ENCODE results near the gene PBX4. TPM values are rescaled to one million over a fixed set of nuclear protein-coding genes. Genes with fewer than 3 reads are reported as not detected.
"Not testable (repeated sequence)": the region's sequence is repeated elsewhere in the genome, so short reads cannot be mapped to it uniquely, and the experiment has no call there.

PBX4 gene
- total RNA-seq, 1 donor from 2014 or later, result 5.2 TPM

DNA sequence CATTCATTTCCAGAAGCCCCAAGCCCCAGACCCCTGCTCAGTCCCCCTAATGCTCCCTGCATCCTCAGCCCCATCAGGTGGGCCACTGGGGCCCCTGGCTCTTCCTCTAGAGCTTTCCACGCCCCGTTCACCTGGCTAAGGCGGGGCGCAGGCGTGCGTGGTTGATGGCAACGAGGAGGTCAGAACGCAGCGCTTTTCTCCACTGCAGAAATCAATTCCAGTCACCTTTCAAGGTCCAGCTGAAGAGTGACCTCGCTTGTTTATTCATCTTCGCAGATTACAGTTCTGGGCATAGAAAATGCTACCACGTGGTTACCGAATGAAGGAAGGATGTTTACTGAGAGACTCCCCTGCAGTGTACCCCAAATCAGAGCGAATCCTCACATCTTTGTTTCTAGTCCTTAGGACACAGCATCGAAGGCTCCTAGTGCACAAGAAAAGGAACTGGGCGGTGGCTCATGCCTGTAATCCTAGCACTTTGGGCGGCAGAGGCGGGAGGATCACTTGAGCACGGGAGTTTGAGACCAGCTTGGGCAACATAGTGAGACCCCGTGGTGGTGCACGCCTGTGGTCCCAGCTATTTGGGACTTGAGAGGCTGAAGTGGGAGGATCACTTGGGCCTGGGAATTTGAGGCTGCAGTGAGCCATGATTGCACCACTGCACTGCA, 828 bp upstream of the PBX4 start:
- Mint-ChIP-seq H3K4me1 (ENCODE audit: low read depth) (peaks cover 11% of the 10 kb centered on the region), H3K27me3 (peaks cover 10% of the 10 kb centered on the region), H3K9me3 (ENCODE audit: low read depth) (no peaks in the 10 kb centered on the region), H3K27ac (peak overlapping the region; percentile 70), H3K4me3 (ENCODE audit: low read depth) (peak overlapping the region; percentile 71), H3K36me3 (ENCODE audit: insufficient read depth) (peaks cover 13% of the 10 kb centered on the region)
- no peak for DNase-seq (ENCODE audit: low spot score, unreplicated experiment)
- TF ChIP-seq, protein P1, sequence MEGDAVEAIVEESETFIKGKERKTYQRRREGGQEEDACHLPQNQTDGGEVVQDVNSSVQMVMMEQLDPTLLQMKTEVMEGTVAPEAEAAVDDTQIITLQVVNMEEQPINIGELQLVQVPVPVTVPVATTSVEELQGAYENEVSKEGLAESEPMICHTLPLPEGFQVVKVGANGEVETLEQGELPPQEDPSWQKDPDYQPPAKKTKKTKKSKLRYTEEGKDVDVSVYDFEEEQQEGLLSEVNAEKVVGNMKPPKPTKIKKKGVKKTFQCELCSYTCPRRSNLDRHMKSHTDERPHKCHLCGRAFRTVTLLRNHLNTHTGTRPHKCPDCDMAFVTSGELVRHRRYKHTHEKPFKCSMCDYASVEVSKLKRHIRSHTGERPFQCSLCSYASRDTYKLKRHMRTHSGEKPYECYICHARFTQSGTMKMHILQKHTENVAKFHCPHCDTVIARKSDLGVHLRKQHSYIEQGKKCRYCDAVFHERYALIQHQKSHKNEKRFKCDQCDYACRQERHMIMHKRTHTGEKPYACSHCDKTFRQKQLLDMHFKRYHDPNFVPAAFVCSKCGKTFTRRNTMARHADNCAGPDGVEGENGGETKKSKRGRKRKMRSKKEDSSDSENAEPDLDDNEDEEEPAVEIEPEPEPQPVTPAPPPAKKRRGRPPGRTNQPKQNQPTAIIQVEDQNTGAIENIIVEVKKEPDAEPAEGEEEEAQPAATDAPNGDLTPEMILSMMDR (IDR thresholded peaks at IDR 0.05; ENCODE audit: unreplicated experiment), result no peak

- no peak for DNase-seq (ENCODE audit: low spot score, unreplicated experiment)
- H3K4me3 Mint-ChIP-seq (ENCODE audit: low read depth), result no peak overlapping the region
- no peaks in the 10 kb centered on the region for H3K36me3 Mint-ChIP-seq (ENCODE audit: insufficient read depth)
- peaks cover 12% of the 10 kb centered on the region for H3K4me1 Mint-ChIP-seq (ENCODE audit: low read depth)
- no peaks in the 10 kb centered on the region for H3K9me3 Mint-ChIP-seq (ENCODE audit: low read depth)
- H3K27ac Mint-ChIP-seq, result no peak overlapping the region
- TF ChIP-seq, protein P1 (IDR thresholded peaks at IDR 0.05; ENCODE audit: unreplicated experiment), result no peak
- peaks cover 10% of the 10 kb centered on the region for H3K27me3 Mint-ChIP-seq
Measured at GRCh38 chr19:19615086-19615485, 3.4 kb downstream of the PBX4 start.

DNA sequence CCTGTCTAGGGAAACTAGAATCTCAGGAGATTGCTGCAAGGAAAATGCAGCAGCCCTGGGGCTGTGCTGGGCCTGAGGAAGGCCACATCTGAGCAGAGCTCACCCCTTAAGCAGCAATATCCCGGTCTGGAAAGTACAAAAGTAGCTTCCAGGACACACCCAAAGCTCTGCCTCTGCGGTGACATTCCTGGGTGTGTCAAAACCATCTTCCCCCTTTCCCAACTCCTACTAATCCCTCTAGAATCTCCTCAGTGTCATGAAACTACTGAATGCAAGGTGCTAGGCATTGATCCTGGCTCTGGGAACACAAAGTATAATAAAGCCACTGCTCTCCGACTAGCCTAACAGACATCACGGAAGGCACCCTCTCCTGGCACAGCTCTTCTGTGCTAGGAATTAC, 5.0 kb downstream of the PBX4 start:
- peaks cover 1% of the 10 kb centered on the region for H3K4me1 Mint-ChIP-seq (ENCODE audit: low read depth)
- no peaks in the 10 kb centered on the region for H3K9me3 Mint-ChIP-seq (ENCODE audit: low read depth)
- no peak overlapping the region for H3K4me3 Mint-ChIP-seq (ENCODE audit: low read depth)
- peaks cover 10% of the 10 kb centered on the region for H3K27me3 Mint-ChIP-seq
- DNase-seq (ENCODE audit: low spot score, unreplicated experiment), result no peak
- TF ChIP-seq, protein P1 (IDR thresholded peaks at IDR 0.05; ENCODE audit: unreplicated experiment), result no peak
- no peak overlapping the region for H3K27ac Mint-ChIP-seq
- no peaks in the 10 kb centered on the region for H3K36me3 Mint-ChIP-seq (ENCODE audit: insufficient read depth)

DNA sequence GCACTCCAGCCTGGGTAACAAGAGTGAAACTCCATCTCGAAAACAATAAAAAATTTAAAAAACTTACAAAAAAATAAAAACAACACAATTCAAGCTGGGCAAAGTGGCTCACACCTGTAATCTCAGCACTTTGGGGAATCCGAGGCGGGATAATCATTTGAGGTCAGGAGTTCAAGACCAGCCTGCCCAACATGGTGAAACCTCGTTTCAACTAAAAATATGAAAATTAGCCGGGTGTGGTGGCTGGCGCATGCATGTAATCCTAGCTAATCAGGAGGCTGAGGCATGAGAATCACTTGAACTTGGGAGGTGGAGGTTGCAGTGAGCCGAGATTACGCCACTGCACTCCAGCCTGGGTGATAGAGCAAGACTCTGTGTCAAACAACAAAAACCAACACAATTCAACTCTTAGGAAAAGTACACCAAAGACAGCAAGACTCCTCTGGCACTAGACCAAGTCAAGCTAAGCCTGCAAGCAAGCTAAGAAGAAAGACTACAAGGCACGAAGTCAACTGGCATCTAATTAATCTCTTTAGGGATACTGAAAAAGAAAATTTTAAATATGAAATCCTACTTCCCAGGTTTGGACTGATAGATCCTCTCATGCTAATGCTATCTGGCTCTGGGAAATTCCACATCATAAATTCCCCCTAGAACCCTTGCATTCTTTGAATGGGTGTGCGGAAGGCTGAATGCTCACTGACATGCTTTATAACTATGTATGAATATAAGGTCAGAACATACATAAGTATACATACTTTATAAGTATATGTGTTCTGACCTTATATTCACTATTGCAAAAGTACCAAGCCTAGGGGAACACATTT, 7.9 kb downstream of the PBX4 start:
- Mint-ChIP-seq H3K9me3 (ENCODE audit: low read depth) (no peaks in the 10 kb centered on the region), H3K27ac (no peak overlapping the region), H3K4me3 (ENCODE audit: low read depth) (no peak overlapping the region), H3K27me3 (no peaks in the 10 kb centered on the region), H3K36me3 (ENCODE audit: insufficient read depth) (no peaks in the 10 kb centered on the region), H3K4me1 (ENCODE audit: low read depth) (peaks cover 1% of the 10 kb centered on the region)
- no peak for DNase-seq (ENCODE audit: low spot score, unreplicated experiment)
- TF ChIP-seq, protein P1 (IDR thresholded peaks at IDR 0.05; ENCODE audit: unreplicated experiment), result no peak

- H3K4me1 Mint-ChIP-seq (ENCODE audit: low read depth); H3K4me3 Mint-ChIP-seq (ENCODE audit: low read depth); H3K36me3 Mint-ChIP-seq (ENCODE audit: insufficient read depth); H3K27ac Mint-ChIP-seq; H3K9me3 Mint-ChIP-seq (ENCODE audit: low read depth); DNase-seq (ENCODE audit: low spot score, unreplicated experiment); H3K27me3 Mint-ChIP-seq: not testable (repeated sequence)
Measured at GRCh38 chr19:19606686-19607085, 11.8 kb downstream of the PBX4 start.
